GM18507 (cell line): ENCODE data around the gene RAB17.
A peak's percentile ranks its signal among the peaks of the same experiment; 100 is the strongest.

ENCODE experiments used
- DNase-seq: peaks from one replicate; pipeline ENCODE4 v3.0.0; 2011; ENCODE audit warnings: low read depth; ENCODE audit not compliant: insufficient read length; ENCODE audit errors: extremely low spot score
- FAIRE-seq: peaks from 2 replicates; lab custom pipeline; 2011; peaks lifted over from hg19 to GRCh38; lab: Jason Lieb, UNC

RAB17 gene

DNA sequence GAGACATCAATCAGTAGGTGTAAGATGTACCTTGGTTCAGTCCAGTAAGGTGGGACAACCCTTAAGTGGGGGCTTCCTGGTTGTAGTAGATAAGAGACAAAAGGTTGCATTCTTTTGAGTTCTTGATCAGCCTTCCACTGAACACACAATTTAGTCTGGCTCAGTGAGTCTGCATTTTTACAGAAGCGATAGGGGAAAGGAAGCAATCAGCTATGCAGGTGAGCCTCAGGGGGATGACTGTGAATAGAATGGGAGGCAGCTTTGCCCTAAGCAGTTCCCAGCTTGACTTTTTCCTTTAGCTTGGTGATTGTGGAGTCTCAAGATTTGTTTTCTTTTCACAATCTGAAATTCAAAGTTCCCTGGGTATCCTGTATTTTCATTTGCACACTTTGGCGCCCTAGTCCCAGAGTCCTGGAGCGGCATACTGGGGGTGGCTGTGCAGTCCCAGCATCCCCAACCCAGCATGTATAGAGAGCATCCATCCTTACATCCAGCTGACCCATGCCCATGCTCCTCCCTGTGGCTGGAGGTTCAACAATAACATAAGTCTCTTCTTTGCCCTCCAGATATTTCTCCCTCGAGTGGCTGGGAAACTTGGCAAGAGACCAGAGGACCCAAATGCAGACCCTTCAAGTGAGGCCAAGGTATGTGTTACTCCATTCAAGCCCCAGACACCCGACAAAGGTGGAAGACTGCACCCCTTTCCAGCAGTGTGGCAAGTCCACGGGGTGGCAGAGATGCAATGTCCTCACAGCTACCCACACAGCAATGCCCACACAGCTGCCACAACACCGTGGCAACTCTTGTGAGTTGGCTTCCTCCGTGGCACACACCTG lies 44.3 kb downstream of the RAB17 start:
- FAIRE-seq (no peak), DNase-seq (no peak)

DNA sequence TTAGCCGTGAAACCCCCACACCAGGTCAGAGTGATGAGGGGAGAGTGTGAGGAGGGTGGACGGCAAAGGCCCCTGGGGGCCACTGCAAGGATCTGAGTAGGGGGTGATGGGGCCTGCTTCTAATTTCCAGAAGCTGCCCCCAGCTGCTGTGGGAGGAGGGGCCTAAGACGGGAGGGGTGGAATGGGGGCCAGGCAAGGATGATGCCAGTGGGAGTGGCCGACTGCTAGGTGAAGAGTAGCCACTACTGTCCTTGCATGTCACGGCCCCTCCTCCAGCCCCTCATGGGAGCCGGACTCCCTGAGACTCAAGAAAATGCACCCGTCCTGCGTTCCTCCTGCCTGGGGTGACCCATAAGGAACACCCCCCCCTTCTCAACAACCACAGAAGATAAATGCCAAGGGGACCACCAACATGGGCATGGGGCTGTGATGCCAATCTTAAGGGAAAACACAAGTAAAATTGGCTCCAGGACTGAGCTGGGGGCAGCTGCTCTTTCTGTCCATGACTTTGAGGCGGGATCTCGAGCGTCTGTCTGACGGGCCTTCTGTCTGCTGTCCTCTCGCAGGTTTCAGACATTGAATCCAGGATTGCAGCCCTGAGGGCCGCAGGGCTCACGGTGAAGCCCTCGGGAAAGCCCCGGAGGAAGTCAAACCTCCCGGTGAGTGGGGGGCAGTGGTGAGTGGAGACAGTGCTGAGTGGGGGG lies 48.4 kb downstream of the RAB17 start:
- FAIRE-seq: no peak
- DNase-seq: no peak

DNA sequence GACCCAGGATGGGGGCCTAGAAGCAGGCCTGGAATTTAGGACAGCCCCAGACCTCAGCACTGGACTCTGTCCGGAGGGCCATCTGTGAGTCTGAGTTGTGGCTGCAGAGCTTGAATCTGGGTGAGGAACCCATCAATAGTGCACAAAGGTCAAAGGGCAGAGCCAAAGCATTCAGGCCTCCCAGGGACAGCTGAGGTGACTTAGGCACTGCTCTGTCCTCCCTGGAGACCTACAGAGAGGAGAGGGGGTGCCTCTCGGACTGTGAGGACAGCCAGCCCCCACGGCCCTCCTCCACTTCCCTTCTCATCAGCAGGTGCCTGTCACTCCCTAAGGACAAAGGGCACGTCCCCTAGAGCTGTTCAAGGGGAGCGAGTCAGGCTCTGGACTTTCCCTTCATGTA lies 49.3 kb downstream of the RAB17 start:
- no peak for DNase-seq
- no peak for FAIRE-seq

GRCh38 chr2:237540823-237541222 lies 49.7 kb downstream of the RAB17 start:
- DNase-seq: no peak
- FAIRE-seq: no peak

- DNase-seq (no peak), FAIRE-seq (no peak)
Observed at GRCh38 chr2:237540223-237540775, 50.2 kb downstream of the RAB17 start.

DNA sequence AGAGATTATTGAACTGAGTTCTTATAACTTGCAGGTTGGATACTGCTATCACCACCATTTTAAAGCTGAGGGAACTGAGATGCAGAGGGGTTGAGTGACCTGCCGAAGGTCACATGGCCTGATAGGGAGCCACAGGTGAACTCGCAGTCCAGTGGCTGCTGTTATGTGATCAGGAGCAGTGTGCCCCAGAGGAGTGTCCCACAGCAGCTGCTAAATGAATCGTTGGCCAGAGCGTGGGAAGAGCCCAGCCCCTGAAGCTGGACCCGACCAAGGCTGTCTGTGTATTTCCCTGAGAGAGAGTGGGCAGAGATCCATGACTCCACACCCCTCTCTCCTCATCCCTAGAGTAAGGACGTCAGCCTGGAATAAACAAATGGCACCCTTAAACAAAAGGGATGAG lies 50.9 kb downstream of the RAB17 start:
- DNase-seq (no peak), FAIRE-seq (no peak)

DNA sequence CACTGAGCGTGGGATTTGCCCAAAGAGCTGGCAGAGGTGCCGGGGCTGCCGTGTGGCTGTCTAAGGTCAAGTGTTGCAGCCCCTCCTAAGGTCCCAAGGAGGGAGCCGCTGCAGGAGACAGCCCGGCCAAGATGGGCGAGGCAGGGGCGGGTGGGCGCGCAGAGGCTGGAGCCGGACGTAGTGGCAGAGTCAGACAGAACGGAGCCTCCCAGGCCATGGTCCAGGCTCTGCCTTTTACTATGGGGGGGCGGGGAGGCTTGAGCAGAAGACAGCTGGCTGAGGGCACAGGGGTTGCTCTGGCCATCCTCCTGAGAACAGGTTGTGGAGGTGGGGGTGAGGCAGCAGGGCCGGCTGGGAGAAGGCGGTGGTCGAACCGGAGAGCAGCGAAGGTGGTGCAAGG lies 51.6 kb downstream of the RAB17 start:
- FAIRE-seq (no peak), DNase-seq (no peak)

- FAIRE-seq: no peak
- DNase-seq: no peak
Observed at GRCh38 chr2:237538001-237538720, 52.4 kb downstream of the RAB17 start.

- no peak for DNase-seq
- no peak for FAIRE-seq
Observed at GRCh38 chr2:237536617-237537016, 53.9 kb downstream of the RAB17 start.

GRCh38 chr2:237536083-237536415 lies 54.5 kb downstream of the RAB17 start:
- DNase-seq (no peak), FAIRE-seq (no peak)

DNA sequence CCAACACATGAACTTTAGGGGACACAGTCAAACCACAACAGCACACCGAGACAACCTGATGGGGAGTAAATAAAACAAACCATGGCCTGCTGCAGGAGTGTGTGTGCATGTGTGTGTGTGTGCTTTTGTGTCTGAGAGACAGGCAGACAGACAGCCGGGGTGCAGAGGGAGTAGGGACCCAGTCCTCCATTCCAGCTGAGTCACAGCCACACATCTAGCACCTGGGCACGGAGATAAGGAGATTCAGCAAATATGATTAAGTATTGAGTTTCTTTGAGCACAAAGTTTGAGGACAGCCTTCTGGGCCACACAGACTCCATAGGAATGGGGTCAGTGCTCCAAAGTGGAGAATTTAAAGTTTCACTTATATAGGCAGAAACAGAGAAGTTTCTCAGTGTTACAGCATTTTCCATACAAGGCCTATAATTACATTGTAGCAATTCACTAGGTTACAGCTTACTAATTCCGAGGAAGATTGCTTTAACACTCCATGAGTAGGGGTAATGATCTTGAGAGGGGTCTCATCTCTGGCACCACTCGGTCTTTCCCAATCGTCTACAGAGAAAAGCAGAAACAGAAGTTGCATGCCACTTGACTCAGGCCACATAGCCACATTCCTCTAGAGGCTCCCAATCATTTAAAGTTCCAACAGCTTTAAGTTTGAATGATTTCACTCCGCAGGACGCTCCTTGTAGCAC lies 55.0 kb downstream of the RAB17 start:
- FAIRE-seq: no peak

DNA sequence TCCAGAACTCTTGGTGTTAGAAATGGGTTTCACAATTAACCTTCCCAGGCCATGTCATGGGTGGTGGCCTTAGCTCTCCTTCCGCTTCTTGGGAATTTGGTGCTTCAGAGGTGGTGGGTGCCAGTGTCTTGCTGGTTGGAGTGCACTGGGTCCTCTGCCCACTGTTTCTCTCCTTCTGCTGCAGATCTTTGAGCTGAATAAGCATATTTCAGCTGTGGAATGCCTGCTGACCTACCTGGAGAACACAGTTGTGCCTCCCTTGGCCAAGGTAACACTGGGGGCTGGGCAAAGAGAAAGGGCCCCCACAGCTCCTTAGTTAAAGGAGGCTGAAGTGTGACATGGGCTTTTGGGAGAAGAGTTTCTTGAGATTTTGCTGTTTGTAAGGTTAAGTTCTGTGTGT lies 56.2 kb downstream of the RAB17 start:
- DNase-seq (no peak), FAIRE-seq (no peak)

More for the DNA sequence above, 55.0 kb downstream of the RAB17 start:
- no peak for DNase-seq

DNA sequence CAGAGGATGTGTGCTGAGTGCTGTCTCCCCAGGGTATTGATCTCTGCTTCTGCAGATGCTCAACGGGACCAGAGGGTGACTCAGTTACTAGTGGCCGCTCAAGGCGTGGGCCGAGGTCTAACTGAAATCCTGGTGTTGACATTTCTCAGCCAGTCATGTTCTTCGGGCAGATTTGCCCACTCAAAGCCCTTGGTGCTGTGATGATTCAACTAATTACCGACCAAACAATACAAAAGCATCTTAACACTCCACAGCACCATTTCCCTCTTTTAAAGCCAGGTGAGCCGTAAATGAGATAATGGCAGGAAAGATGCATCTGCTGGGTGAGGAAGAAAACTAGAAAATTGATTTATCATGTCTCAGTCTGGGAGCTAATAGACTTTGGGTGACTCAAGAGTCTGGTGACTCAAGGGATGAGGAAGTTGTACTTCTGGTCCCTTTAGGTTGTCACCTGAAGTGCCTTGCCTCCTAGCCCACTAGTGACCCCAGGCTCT lies 56.8 kb downstream of the RAB17 start:
- DNase-seq: no peak
- FAIRE-seq: no peak

DNA sequence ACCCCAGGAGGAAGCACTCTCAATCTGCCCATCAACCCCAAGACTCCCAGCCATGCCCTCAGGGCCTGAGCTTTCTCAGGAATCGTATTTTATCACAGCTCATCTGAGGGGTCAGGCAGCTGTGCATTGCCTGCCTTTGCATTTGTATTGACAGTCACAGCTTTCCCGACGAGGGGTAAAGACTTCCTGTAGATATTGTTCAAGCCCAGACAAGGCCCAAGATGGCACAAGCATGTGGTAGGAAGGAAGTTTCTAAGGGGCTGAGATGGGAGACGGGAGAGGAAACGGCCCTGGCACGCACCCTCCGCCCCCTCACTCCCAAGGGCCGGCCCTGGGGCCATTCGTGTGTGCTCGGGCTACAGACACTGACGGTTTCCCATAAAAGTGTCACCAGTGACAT lies 58.4 kb downstream of the RAB17 start:
- DNase-seq (no peak), FAIRE-seq (no peak)

GRCh38 chr2:237530472-237531433 lies 59.8 kb downstream of the RAB17 start:
- DNase-seq (no peak), FAIRE-seq (peak; percentile 82)

DNA sequence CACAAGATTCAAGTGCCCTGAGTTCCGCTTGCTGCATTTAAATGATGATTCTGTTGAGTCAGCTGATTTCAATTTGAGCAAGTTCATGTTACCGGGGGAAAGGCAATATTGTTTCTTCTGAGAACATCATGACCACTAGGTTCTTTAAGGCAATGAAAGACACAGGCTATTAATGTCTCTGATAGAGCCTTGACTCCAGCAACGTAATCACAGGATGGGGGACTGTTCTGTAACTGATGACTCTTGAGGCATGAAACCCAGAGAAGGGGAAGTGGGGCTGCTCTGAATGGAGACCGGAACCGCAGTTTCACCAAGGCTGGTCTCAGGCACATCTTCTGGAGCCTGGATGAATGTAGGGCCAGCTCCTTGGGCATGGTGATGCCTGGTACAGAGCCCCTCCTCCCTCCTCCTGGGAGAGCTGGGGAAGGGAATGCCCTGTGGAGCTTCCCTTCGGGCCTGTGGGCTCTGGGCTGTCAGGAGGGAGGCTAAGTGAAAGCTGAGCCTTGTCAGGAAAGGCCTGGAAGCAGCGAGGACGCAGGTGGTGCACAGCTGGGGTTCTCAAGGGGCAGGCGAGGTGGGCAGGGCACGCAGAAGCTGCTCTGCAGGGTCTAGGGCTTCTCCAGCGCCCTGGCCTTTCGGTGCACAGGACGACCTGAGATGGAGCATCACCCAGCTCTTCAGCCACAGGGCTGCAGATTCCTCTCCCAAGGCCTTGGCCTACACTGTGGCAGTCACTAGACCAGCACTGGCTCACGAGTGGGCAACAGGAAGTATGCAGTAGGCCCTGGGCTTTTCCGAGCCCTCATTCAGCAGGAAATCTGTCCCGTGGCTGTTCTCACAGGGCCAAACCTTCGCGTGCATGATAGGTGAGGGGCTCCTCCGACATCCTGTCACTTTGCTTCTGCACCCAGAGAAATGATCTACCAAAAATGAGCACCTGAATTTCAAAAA lies 60.8 kb downstream of the RAB17 start:
- DNase-seq: peak; percentile 53
- peak; percentile 97 for FAIRE-seq

GRCh38 chr2:237527766-237528165 lies 62.8 kb downstream of the RAB17 start:
- DNase-seq: no peak
- FAIRE-seq: no peak
